Measurements from ENCODE around the gene ARF1.

The ARF1 gene

GRCh38 chr1:228094432-228095016 is 12.0 kb downstream of the ARF1 start:
- TF ChIP-seq, protein P1, sequence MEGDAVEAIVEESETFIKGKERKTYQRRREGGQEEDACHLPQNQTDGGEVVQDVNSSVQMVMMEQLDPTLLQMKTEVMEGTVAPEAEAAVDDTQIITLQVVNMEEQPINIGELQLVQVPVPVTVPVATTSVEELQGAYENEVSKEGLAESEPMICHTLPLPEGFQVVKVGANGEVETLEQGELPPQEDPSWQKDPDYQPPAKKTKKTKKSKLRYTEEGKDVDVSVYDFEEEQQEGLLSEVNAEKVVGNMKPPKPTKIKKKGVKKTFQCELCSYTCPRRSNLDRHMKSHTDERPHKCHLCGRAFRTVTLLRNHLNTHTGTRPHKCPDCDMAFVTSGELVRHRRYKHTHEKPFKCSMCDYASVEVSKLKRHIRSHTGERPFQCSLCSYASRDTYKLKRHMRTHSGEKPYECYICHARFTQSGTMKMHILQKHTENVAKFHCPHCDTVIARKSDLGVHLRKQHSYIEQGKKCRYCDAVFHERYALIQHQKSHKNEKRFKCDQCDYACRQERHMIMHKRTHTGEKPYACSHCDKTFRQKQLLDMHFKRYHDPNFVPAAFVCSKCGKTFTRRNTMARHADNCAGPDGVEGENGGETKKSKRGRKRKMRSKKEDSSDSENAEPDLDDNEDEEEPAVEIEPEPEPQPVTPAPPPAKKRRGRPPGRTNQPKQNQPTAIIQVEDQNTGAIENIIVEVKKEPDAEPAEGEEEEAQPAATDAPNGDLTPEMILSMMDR (IDR thresholded peaks at IDR 0.05; ENCODE audit: low read depth, low read length) = no peak
- H3K27me3 ChIP-seq (ENCODE audit: insufficient read depth, low read depth, severe bottlenecking) = no peaks in the 10 kb centered on the region
- H3K9me3 ChIP-seq (ENCODE audit: severe bottlenecking) = no peaks in the 10 kb centered on the region
- H3K27ac ChIP-seq = no peak overlapping the region
- H3K4me3 ChIP-seq (ENCODE audit: low read depth, low read length) = no peak overlapping the region
- peaks cover 7% of the 10 kb centered on the region for H3K36me3 ChIP-seq
- DNase-seq = no peak

GRCh38 chr1:228095161-228095560 is 12.7 kb downstream of the ARF1 start:
- H3K27me3 ChIP-seq (ENCODE audit: insufficient read depth, low read depth, severe bottlenecking) = no peaks in the 10 kb centered on the region
- H3K9me3 ChIP-seq (ENCODE audit: severe bottlenecking) = no peaks in the 10 kb centered on the region
- H3K36me3 ChIP-seq = peaks cover 9% of the 10 kb centered on the region
- DNase-seq = no peak
- H3K4me3 ChIP-seq (ENCODE audit: low read depth, low read length) = no peak overlapping the region
- TF ChIP-seq, protein P1 (IDR thresholded peaks at IDR 0.05; ENCODE audit: low read depth, low read length) = no peak
- no peak overlapping the region for H3K27ac ChIP-seq

GRCh38 chr1:228095938-228096337 is 13.4 kb downstream of the ARF1 start:
- H3K27me3 ChIP-seq (ENCODE audit: insufficient read depth, low read depth, severe bottlenecking) = no peaks in the 10 kb centered on the region
- H3K36me3 ChIP-seq = peaks cover 11% of the 10 kb centered on the region
- TF ChIP-seq, protein P1 (IDR thresholded peaks at IDR 0.05; ENCODE audit: low read depth, low read length) = no peak
- H3K4me3 ChIP-seq (ENCODE audit: low read depth, low read length) = no peak overlapping the region
- DNase-seq = no peak
- no peaks in the 10 kb centered on the region for H3K9me3 ChIP-seq (ENCODE audit: severe bottlenecking)
- H3K27ac ChIP-seq = no peak overlapping the region

DNA sequence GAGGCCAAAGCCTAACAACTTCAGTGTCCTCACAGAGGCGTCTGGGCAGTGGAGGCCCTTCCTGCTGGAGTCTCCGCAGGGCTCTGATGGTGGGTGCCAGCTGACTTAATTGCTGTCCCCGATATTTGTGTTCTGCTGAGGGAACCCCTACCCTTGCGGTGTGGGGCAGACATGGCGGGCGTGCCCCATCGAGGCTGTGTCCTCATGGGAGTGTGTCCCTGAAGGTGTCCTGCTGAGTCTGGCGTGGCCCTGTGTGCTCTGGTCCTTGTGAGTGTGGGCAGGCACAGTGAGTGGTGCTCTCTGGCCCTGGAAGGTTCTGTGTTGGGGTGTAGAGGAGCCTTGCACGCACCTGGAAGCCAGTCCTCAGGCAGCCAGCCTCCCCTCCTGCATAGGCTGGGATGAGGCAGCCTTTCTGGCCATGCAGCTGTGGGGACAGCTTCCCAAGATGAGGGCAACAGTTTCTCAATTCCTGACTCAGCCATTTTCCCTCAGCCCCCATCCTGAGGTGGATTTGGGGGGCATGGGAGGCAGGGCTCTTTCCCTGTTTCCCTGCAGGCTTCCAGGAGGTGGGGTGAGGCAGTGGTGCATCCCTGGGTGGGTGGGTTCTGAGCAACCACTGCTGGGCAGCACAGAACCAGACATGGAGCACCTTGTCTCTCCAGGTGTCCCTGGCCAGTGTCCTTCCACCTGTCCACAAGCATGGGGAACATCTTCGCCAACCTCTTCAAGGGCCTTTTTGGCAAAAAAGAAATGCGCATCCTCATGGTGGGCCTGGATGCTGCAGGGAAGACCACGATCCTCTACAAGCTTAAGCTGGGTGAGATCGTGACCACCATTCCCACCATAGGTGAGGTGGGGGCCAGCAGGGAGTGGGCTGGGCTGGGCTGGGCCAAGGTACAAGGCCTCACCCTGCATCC is 14.2 kb downstream of the ARF1 start:
- no peak for DNase-seq
- H3K9me3 ChIP-seq (ENCODE audit: severe bottlenecking) = no peaks in the 10 kb centered on the region
- TF ChIP-seq, protein P1 (IDR thresholded peaks at IDR 0.05; ENCODE audit: low read depth, low read length) = no peak
- H3K27ac ChIP-seq = no peak overlapping the region
- H3K36me3 ChIP-seq = peaks cover 11% of the 10 kb centered on the region
- H3K4me3 ChIP-seq (ENCODE audit: low read depth, low read length) = no peak overlapping the region
- no peaks in the 10 kb centered on the region for H3K27me3 ChIP-seq (ENCODE audit: insufficient read depth, low read depth, severe bottlenecking)

DNA sequence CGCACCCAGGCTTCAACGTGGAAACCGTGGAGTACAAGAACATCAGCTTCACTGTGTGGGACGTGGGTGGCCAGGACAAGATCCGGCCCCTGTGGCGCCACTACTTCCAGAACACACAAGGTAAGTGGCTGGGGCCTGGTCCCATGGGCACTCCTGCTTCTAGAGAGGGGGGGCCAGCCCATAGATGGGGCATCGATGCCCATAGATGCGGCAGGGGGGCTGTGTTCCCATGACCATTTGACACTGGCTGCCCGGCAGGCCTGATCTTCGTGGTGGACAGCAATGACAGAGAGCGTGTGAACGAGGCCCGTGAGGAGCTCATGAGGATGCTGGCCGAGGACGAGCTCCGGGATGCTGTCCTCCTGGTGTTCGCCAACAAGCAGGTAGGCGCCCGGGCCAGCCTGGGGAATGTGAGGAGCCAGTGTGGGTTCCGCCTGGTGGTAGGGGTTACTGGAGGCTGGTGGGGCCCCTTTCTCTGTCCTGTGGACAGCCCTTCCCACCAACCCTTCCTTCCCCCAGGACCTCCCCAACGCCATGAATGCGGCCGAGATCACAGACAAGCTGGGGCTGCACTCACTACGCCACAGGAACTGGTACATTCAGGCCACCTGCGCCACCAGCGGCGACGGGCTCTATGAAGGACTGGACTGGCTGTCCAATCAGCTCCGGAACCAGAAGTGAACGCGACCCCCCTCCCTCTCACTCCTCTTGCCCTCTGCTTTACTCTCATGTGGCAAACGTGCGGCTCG is 15.0 kb downstream of the ARF1 start:
- H3K27ac ChIP-seq = no peak overlapping the region
- DNase-seq = no peak
- peaks cover 11% of the 10 kb centered on the region for H3K36me3 ChIP-seq
- no peaks in the 10 kb centered on the region for H3K9me3 ChIP-seq (ENCODE audit: severe bottlenecking)
- no peaks in the 10 kb centered on the region for H3K27me3 ChIP-seq (ENCODE audit: insufficient read depth, low read depth, severe bottlenecking)
- TF ChIP-seq, protein P1 (IDR thresholded peaks at IDR 0.05; ENCODE audit: low read depth, low read length) = no peak
- H3K4me3 ChIP-seq (ENCODE audit: low read depth, low read length) = no peak overlapping the region
